HG03064 (cell line): Measurements from ENCODE around the gene MED9.

ENCODE experiments used
- ATAC-seq: cut with Tn5 transposase; IDR thresholded peaks from one replicate; pipeline ENCODE4 v1.9.1; 2021; ENCODE audit warnings: low read depth; ENCODE audit not compliant: unreplicated experiment

MED9 gene

DNA sequence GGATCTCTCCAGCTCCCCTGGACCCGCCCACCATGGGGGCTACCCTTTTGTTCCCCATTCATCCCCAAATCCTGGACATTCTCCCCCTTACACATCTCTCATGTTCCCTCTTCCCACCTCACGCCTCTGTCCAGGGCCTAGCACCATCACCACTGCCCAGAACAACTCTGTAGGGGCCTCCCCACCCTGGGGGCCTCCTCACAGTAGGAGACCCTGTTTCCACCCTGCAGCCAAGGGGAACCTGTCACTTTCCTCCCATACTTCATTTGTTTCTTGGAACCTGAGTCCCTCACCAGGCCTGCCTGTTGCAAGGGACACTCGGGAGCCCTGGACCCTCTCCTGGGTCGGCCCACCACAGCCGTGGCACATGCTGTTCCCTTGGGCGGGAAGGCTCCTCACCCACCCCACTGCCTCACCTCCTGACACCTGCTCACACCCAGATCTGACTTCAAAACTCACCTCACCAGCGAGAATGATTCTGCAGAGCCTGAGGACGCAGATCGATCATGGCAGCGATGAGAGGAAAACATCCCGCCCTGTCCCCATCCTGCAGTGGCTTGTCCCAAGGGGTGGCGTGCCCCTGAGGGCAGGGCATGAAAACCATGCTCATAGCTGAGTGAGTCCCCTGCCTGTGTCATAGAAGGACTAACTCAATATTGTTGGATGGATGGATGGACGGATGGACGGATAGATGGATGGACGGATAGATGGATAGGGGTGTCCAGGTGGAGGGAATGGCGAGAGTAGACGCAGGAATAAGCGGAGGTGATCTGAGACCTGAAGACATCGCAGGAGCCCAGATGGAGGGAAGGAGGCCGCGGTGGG lies 26.2 kb downstream of the MED9 start:
- no peak for ATAC-seq

DNA sequence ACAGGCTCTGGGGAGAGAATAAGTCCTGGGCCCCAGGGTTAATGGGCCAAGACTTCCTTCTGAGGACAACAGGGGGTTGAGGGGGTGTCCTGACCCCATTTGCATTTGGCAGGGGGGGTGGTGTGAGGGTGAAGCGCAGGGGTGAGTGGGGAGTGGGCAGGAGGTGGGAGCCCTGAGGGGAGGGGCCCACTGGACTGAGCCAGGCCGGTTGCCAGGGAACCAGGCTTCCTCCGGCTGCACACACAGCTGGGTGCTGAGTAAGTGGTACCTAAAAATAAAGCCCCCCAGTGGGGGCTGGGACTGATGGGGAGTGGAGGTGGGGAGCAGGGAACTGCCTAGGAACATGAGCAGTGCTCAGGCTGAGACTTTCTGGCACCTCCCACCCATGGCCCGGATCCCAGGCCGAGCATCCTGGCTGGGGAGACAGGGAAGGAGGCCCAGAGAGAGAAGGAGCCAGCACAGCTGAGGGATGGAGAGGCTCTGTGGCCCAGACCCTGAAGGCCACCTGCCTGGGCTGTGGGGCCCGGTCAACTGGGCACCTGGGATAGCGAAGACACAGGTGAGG lies 26.8 kb downstream of the MED9 start:
- no peak for ATAC-seq

DNA sequence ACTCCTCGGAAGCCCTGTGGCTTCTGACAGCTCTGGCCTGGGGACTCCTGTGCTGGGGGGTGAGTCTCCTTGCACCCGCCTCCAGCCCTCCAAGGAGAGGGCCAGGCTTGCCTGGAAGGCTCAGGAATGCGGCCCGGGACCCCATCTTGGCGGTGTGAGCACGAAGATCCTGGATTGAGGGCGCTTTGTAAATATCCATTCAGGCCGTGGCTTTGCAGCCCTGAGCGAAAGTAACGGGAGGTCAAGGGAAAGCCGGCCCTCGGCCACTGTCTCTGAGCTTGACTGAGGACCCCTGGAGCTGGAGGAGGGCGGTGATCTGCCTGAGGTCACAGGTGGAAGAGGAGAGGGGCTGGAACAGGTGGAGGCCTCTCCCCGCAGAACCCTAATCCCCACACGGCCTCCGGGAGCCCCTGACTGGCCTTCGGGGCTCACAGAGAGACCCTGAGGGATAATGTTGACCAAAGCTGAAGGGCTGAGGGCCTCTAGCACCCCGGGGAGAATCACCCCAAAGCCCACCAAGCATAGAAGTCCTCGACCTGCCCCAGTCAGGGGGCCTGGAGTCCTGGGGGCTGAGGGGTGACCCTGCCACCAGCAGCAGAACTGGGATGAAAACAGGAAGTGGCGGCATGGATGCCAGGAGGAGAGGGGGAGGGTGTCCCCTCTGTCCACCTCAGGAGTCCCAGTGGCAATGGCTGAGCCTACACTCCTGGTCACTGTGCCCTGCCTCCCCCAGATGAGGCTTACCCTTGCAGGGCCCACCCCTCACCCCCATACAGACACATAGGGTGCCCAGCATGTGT lies 27.7 kb downstream of the MED9 start:
- no peak for ATAC-seq

DNA sequence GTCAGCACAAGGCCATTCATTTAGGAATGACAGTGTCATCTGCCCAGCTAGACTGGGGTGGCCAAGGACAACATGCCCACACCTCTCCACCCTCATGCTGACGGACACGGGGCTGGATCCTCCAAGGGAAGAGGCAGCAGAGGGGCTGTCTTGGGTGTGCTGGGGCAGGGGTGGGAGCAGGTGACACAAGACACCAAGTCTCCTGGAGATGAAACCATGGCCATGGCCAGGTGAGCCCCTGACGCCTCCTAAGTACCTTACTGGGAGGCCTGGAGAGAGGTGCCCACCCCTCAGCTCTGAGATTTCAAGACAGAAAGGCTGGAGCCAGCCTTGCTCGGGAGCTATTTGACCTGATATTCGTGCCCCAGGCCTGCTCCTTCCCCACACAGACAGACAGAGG lies 28.4 kb downstream of the MED9 start:
- ATAC-seq, result no peak

DNA sequence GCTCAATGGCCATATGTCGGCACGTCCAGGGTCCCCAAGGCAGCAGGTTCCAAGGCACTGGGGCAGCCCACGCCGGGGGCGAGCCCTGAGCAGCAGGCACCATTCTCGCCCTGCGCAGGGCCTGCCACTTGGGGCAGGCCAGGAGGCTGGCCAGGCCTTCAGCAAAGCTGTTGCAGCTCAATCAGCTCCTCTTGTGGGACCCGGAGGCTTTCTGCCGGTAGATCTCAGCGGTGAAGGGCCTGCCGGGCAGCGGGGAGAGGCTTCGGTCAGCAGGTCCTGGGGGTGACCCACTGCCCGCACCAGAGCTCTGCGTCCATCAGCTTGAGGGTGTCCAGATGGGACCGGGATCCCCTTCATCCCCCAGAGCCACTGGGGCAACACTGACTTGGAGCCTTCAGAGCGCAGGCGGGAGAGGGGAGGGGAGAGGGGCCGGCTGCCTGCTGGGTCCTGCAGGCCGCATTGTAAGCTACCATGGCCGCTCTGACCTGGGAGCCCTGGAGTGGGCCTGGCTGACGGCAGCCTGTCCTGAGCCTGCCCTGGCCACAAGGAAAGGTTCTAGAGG lies 28.9 kb downstream of the MED9 start:
- no peak for ATAC-seq

DNA sequence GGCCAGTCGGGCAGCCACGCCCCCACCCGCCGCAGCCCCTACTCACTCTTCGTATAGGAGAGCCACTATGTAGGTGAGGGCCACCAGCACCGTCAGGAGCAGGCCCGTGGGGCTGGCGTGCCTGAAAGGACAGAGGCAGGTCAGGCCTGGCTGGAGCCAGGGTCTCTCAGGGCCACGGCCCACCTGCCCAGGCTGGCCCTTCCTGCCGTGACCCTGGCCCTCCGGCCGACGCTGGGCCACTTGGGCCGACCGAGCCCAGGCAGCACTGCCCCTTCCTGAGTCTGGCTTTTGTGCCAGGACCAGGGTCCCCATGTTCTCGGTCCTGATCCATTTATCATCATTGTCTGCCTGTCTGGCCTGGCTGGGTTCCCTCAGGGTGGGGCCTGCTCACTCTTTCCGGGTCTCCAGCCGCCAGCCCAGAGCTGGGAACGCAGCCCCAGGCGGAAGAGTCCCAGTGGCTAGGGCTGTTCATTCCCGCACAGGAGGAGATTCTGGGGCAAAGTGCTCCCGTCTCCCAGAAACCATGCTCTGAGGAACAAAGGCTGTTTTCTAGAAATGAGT lies 29.5 kb downstream of the MED9 start:
- ATAC-seq, result no peak

DNA sequence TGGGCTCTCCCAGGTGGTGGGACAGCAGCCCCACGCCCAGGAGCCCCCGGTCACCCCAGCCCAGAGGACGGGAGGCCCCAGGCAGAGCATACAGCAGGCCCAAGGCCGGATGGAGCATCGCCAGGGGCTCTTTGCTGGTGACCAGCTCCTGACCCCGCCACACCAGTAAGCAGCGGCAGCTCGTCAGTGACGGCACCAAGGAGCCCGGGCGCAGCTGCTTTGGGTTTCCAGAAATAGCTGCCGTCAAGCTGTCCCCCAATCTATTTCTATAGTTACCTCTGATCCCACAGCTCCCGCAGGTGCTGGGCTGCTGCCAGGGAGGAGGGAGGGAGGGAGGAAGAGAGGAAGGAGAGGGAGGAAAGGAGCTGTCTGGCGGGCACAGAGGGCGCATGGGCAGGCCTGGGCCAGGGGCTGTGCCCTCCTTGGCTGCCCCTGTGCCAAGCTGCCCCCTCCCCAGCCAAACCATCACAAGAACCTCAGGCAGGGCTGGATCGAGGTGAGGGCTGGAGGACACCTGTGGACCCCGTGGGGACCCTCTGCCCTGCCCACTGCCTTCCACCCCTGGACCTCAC lies 30.2 kb downstream of the MED9 start:
- no peak for ATAC-seq

DNA sequence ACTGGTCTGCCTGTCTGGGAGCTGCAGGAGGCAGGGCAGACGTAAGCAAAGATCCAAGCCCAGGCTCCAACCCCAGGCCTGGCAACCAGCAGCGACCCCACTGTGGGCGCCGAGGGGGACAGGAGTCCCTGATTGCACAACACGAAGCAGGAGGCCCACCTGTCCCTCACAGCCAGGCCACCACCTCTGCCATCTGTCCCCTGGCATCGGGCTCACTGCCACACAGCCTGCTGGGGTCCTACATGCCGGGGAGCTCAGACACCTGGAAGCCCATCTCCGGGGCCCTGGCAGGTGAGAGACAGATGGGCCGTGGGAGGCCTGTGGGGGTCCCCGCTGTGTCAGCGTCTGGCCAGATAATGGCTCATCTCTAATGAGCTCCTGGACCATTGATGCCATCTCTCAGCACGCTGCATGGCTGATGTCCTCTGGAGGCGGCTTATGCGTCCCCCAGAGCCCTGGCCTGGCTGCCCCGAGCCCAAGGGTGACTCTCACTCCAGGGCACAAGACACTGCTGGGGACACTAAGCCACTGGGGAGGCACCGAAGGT lies 30.7 kb downstream of the MED9 start:
- ATAC-seq, result no peak

DNA sequence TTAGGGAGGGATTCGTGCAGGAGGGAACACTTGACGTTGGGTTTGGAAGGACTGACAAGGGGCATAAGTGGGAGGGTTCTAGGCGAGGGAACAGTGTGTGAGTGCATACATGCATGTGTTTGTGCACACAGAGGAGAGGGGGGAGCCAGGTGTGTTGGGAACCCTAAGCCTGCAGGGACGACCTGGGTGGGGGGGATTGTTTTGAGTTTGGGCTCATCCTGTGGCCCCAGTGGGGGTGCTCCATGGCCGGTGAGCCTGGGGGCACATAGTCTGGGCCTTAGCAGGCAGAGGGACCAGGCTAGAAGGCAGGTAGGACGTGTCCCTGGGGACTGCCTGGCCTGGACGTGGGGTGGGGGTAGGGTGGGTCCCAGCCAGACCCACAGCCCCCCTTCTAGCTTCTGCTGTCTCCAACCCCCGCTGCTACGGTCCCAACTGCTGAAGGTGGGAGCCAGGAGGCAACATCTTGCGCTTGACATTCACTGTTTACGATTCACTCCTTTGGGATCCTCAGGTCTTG lies 31.3 kb downstream of the MED9 start:
- ATAC-seq, result no peak

DNA sequence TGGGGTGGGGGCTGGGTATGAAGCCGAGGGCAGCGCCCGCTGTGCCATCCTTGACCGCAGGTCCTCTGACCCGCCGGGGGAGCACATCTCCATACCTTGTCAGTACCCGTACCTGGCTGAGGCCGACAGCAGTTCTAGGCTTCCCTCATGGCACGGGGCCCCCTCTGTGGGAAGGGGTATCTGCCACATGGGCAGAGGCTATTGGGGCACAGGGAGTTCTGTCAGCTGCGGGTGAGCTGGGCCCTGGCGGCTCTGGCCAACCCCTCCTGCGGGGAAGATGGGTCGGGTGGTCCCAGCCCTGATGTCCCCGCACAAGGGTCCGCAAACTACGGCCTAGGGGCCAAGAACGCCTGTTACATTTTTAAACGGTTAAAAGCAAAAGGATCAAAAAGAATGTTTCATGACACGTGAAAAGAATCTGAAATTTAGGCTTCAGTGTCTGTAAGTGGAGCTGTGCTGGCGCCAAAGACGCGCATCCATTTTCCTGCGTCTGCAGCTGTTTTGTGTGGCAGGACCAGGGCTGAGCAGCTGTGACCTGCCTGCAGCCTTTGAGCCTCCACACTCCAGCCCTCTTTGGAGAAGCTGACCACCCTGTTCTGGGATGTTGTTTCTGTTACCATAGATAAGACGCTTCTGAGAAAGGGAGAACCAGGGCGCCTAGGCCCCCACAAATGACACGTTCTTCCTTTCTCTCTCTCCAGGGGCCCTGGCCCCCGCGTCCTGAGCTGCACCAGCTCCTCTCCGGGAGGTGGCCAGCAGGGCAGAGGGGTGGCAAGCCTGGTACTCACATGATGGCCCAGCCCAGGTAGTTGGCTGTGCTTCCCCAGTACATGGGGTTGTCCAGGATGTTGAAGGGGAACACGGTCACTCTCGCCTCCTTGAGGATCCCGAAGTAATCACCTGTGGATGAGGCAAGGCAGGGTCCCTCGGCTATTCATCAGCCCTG lies 32.1 kb downstream of the MED9 start:
- no peak for ATAC-seq

DNA sequence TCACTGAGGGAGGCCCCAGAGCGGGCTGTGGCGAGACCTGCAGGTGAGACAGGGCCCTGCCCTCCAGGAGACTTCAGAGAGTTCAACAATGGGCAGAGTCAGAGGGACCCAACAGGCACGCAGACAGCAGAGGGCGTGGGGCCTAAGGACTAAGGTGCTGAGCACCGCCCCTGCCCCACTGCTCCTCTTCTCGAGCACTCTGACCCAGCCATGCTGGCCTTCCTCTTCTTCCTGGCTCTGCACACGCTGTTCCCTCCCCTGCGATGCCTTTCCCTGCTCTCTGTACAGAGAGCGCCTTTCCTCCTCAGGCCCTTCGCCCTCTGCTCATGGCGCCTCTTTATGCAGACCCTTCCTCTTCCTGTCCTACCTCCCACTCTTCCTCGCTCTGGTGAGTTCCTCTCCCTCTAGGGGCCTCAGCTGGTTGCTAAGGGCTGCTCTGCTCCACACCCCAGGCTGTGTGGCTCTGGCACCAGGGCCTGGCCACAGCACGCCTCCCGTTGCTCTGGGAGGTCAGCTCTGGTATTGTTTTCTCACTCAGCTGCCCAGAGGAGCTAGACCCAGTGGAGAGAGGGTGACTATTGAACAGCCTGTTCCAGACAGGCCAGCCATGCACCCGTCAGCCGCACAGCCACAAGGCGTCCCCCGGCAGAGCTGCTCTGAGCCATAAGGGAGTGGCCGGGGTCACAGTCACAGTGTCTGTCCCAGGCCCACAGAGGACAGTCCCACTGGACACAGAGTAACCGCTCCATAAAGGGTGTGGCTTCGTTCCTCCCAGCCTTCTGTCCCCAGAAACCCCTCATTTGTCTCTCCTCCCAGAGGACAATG lies 33.0 kb downstream of the MED9 start:
- no peak for ATAC-seq

DNA sequence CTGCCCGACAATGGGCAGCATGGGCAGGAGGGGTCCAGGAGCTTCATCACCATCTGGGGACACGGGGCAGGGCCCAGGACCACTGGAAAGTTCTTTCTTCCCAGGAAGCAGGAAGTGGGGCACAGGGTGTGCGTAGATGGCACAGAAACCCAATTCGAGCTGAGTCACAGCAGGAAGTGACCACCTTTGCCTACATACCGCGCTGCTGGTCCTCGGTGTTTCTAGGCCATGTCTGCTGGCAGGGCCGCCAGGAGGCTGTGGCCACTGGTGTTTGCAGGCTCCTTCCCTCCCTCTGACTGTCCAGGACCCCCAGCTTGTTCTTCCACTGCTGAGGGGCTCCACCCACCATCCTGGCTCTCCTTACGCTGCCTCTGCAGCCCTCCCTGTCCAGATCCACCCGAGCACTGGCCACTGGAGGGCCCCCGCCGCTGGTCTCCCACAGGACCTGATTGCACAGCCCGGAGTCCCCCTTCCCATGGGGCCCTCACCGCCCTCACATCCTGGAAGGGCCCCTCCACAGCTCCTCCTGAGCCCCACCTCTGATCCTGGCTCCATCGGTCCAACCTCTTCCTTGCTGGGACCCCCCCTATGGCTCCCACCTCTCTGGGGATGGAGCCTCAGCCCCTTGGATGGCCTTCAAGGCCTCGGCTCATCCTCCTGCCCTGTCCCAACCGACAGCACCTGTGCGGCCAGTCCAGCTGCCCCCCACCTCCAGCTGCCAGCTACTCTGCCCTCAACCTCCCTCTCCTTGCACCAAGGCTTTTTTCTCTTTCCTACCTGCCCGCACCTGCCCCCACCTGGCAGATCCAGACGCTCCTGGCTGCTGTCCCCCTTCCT lies 33.9 kb downstream of the MED9 start:
- no peak for ATAC-seq

DNA sequence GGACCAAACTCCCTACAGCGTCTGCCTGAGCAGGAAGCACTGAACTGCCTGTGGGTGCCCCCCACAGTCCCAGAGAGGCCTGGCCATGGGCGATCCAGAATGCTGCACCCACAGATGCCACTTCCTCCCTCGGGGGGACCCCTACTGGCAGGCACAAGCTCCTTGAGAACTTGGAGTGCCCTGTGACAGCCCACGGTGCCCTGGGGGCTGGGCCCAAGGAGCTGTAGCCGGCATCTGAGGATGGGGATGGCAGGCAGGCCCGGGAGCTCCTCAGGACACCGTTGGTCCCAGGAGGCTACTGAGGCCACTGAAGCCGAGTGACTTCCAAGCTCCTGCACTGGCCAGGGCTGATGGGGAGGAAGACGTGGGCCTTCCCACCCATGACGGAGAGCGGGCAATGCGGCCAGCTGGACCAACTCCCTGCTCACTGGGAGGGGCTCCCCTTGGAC lies 34.5 kb downstream of the MED9 start:
- ATAC-seq, result no peak

DNA sequence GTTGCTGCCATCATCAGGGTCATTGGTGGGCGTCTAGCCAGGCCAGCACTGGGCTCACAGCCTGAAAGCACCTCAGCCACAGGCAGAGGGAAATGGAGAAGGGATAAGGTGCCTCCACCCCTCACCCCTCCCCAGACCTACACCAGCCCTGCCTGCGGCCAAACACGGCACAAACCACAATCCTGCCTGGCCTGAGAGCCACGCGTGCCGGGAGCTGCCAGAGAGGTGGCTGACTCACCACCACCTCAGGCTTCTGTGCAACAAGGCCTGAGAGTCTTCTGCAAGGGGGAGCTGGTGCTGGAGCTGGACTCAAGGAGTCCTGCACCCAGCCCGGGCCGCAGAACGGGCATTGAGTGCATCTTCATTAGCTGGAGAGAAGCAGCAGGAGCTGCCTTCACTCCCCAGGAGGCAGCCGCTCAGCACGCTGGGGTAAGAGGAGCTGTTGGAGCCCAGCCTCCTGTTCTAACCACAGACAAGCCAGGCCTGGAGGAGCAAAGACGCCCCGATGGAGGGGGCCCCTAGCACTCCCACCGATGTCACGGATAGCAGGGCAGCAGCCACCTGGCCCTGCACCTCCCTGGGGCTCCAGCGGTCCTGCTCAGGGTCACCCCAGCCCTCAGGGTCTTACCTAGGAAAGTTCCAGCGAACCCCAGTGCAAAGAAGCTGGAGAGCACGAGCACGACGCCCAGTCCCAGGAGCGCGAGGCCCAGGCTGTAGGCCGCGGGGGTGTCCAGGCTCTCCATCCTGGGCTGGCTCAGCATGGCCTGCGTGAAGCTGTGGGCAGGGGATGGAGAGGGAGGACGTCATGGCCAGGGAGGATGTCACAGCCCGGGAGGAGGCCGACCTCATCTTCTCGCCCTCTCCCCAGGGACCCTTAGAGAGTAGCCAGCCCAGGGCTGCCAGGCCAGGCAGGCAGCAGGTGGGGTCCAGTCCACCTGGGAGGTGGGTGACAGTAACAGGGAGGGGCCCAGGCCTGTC lies 35.4 kb downstream of the MED9 start:
- ATAC-seq, result no peak

DNA sequence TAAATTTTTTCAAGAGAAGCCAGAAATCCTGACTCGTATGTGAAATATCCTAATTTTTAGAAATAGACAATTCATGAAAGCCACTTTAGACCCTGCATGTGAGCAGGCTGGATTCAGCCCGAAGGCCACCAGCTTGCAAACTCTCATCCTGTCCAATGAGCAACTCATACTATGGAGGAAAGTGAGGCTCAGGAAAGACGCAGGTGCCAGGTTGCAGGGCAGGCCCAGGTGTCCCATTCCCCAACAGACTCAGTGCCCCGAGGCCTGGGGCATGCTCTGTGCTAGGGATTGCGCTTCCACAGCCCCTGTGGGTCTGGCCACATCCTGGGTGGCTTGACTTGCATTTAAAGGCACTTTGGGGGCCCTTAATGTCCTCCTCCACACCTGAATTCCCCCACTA lies 36.1 kb downstream of the MED9 start:
- no peak for ATAC-seq

DNA sequence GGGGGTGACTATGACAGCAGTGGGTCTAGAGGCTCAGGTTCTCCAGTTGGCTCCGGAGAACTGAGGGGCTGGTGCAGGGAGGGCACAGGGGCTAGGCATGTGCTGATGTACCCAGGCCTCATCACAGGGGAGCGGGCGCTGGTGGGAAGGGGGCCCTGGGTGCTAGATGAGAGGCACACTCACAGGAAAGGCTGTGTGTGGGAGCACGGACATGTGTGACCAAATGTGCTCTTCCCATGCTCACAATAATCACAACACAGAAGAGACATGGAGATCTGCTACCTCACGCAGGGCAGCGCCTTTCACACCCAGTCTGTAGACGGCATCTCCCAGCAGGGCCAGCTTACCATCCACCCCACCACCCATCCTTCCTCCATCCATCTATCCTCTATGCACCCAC lies 36.8 kb downstream of the MED9 start:
- ATAC-seq, result no peak
